Lower leg skin (tissue), 4 donors: ENCODE data around the gene KLKB1. TPM values are rescaled to one million over a fixed set of nuclear protein-coding genes. Genes with fewer than 3 reads are reported as not detected.

ENCODE experiments used
- DNase-seq, 2 donors: peaks; one replicate each; pipeline ENCODE4 v3.0.0-alpha.2; 2019; ENCODE audit warnings: low spot score in 2 of 2
- H3K4me3 ChIP-seq: fragments of 200-600 bp; sonication (generic); 2 replicates; pipeline ENCODE4 v1.5.1; 2017; ENCODE audit warnings: mild to moderate bottlenecking, low read depth; ENCODE audit not compliant: poor library complexity, severe bottlenecking
- POLR2A ChIP-seq, 2 donors: fragments of 450-650 bp; IDR thresholded peaks; one replicate each; pipeline ENCODE4 v1.6.1; 2016 to 2017; ENCODE audit warnings: antibody characterized with exemption in 2 of 2, mild to moderate bottlenecking in 1 of 2, moderate library complexity in 1 of 2
- whole genome bisulfite sequencing, 2 donors: methylation state at CpG; one replicate each; pipeline ENCODE4 v1.1.5; 2018; 5-methylcytosine and 5-hydroxymethylcytosine counted together
- intact Hi-C: fragments of 100-400 bp; cut with DNase I; formaldehyde crosslinking; loops from one replicate; pipeline ENCODE4 v1.15.0; 2023; ENCODE audit warnings: low total_unique reads
- total RNA-seq, 4 donors: library from RNA; depleted of rRNA; stranded (reverse); fragments of >200 nt; gene quantifications; one replicate each; pipeline ENCODE4 v1.1.0, GENCODE V29; 2016
- TF ChIP-seq, protein P1 (sequence below), 3 donors: fragments of 450-650 bp; IDR thresholded peaks; one replicate each; pipeline ENCODE4 v1.5.1; 2016; ENCODE audit warnings: antibody characterized with exemption in 3 of 3, mild to moderate bottlenecking in 3 of 3, moderate library complexity in 2 of 3

The KLKB1 gene
- total RNA-seq, 4 donors from 2014 or later = 0.26 TPM; not detected in 3

- no peak for DNase-seq
These were observed 80.6 kb downstream of the KLKB1 start for GRCh38 chr4:186307916-186308315.

More at GRCh38 chr4:186307916-186308315, 80.6 kb downstream of the KLKB1 start:
- TF ChIP-seq, protein P1, sequence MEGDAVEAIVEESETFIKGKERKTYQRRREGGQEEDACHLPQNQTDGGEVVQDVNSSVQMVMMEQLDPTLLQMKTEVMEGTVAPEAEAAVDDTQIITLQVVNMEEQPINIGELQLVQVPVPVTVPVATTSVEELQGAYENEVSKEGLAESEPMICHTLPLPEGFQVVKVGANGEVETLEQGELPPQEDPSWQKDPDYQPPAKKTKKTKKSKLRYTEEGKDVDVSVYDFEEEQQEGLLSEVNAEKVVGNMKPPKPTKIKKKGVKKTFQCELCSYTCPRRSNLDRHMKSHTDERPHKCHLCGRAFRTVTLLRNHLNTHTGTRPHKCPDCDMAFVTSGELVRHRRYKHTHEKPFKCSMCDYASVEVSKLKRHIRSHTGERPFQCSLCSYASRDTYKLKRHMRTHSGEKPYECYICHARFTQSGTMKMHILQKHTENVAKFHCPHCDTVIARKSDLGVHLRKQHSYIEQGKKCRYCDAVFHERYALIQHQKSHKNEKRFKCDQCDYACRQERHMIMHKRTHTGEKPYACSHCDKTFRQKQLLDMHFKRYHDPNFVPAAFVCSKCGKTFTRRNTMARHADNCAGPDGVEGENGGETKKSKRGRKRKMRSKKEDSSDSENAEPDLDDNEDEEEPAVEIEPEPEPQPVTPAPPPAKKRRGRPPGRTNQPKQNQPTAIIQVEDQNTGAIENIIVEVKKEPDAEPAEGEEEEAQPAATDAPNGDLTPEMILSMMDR (IDR thresholded peaks at IDR 0.05) = no peak
- TF ChIP-seq POLR2A (IDR thresholded peaks at IDR 0.05) = no peak
- WGBS, 2 donors = 71 to 73% methylated on average over 3 of the region's 3 CpGs
- intact Hi-C loops = no loop called here
- H3K4me3 ChIP-seq = no peak overlapping the region

Other genes starting within 250 kb of the KLKB1 start
- gene TLR3, start 158.4 kb upstream of the KLKB1 start, total RNA-seq = 1 to 10 TPM; 3.8 to 6.4 (median 5.2) TPM
- 1 to 10 TPM in 3 of 4 donors, under 1 TPM in 1; 0.59 to 4.7 (median 2.7) TPM for gene FAM149A, start 122.8 kb upstream of the KLKB1 start, total RNA-seq
- 10 to 100 TPM in 1 of 4 donors, 1 to 10 TPM in 3; 4.3 to 14.7 (median 4.8) TPM for gene CYP4V2, start 35.9 kb upstream of the KLKB1 start, total RNA-seq
- not detected for gene F11, start 38.7 kb downstream of the KLKB1 start, total RNA-seq